Neural progenitor cell (in vitro differentiated cells): ENCODE results near the gene LRRC7. TPM values are rescaled to one million over a fixed set of nuclear protein-coding genes. Genes with fewer than 3 reads are reported as not detected.

Experiments
- DNase-seq: peaks from one replicate; pipeline ENCODE4 v3.0.0-alpha.2; 2016; ENCODE audit warnings: low spot score
- H2AFZ ChIP-seq: fragments of 200-600 bp; sonication (generic); replicated peaks from 2 replicates; pipeline ENCODE4 v1.6.1; 2016; ENCODE audit warnings: antibody characterized with exemption
- H3F3A ChIP-seq: fragments of 200-600 bp; sonication (generic); 2 replicates; pipeline ENCODE4 v1.6.1; 2016; ENCODE audit warnings: antibody characterized with exemption, low read depth
- H3K27ac ChIP-seq: fragments of 200-600 bp; sonication (generic); 2 replicates; pipeline ENCODE4 v1.5.1; 2016; ENCODE audit warnings: mild to moderate bottlenecking
- H3K27me3 ChIP-seq: fragments of 200-600 bp; sonication (generic); 2 replicates; pipeline ENCODE4 v1.6.1; 2016; ENCODE audit warnings: mild to moderate bottlenecking, moderate library complexity
- H3K36me3 ChIP-seq: fragments of 200-600 bp; sonication (generic); 2 replicates; pipeline ENCODE4 v1.5.1; 2016
- H3K4me1 ChIP-seq: fragments of 200-600 bp; sonication (generic); 2 replicates; pipeline ENCODE4 v1.6.1; 2016; ENCODE audit warnings: mixed run types
- H3K4me2 ChIP-seq: fragments of 200-600 bp; sonication (generic); 2 replicates; pipeline ENCODE4 v1.6.1; 2016
- H3K4me3 ChIP-seq: fragments of 200-600 bp; sonication (generic); 2 replicates; pipeline ENCODE4 v1.5.1; 2016
- H3K79me2 ChIP-seq: fragments of 200-600 bp; sonication (generic); 2 replicates; pipeline ENCODE4 v1.6.1; 2016; ENCODE audit warnings: low read depth
- H3K9ac ChIP-seq: fragments of 200-600 bp; sonication (generic); 2 replicates; pipeline ENCODE4 v1.6.1; 2016
- H3K9me3 ChIP-seq: fragments of 200-600 bp; sonication (generic); 2 replicates; pipeline ENCODE4 v1.5.1; 2016; ENCODE audit warnings: low read depth
- H4K20me1 ChIP-seq: fragments of 200-600 bp; sonication (generic); 2 replicates; pipeline ENCODE4 v1.6.1; 2016; ENCODE audit warnings: low read depth
- H3K27ac Mint-ChIP-seq: 3 replicates; pipeline ENCODE4 v1.8.0; 2021; ENCODE audit warnings: mixed read lengths
- H3K27me3 Mint-ChIP-seq: 2 replicates; pipeline ENCODE4 v1.8.0; 2022; ENCODE audit warnings: low read depth, mild to moderate bottlenecking, inconsistent platforms, moderate library complexity, mixed read lengths; ENCODE audit not compliant: insufficient read depth
- H3K36me3 Mint-ChIP-seq: 3 replicates; pipeline ENCODE4 v1.8.0; 2021; ENCODE audit warnings: mixed read lengths
- H3K4me1 Mint-ChIP-seq: 3 replicates; pipeline ENCODE4 v1.8.0; 2021; ENCODE audit warnings: mixed read lengths
- H3K4me3 Mint-ChIP-seq: 3 replicates; pipeline ENCODE4 v1.8.0; 2021; ENCODE audit warnings: mild to moderate bottlenecking, moderate library complexity, mixed read lengths
- H3K9me3 Mint-ChIP-seq: 3 replicates; pipeline ENCODE4 v1.8.0; 2020; ENCODE audit warnings: mixed read lengths
- EZH2 ChIP-seq: fragments of 200-600 bp; sonication (generic); IDR thresholded peaks from 2 replicates; pipeline ENCODE4 v1.6.1; 2017; ENCODE audit warnings: antibody characterized with exemption, mild to moderate bottlenecking, moderate library complexity
- EZH2phosphoT487 ChIP-seq: fragments of 200-600 bp; sonication (generic); IDR thresholded peaks from 2 replicates; pipeline ENCODE4 v1.6.1; 2017; ENCODE audit warnings: antibody characterized with exemption
- total RNA-seq: library from RNA; depleted of rRNA; stranded (reverse); fragments of >200 nt; gene quantifications from 2 replicates; pipeline ENCODE4 v1.2.3, GENCODE V29; 2015; ENCODE audit warnings: low replicate concordance
- TF ChIP-seq, protein P1 (sequence below): fragments of 200-600 bp; sonication (generic); IDR thresholded peaks from 2 replicates; pipeline ENCODE4 v1.5.1; 2017; ENCODE audit warnings: antibody characterized with exemption, mild to moderate bottlenecking

The LRRC7 gene
- total RNA-seq = 0.25 TPM in 1 of 2 replicates, not detected in the other

GRCh38 chr1:69567652-69568420, at the start of gene LRRC7:
LRRC7 (plus strand) TSS chr1:69567922; CDS start chr1:69568640, 718 bp downstream.
- Histone ChIP-seq H3K27me3 (peaks cover 93% of the 10 kb centered on the region), H3K36me3 (no peaks in the 10 kb centered on the region), H2AFZ (peak within 1 kb of the TSS; percentile 77), H3K79me2 (no peaks in the 10 kb centered on the region), H3K27ac (no peak within 1 kb of the TSS), H3K4me1 (peaks cover 20% of the 10 kb centered on the region), H3K9me3 (no peaks in the 10 kb centered on the region), H3K4me2 (peak within 1 kb of the TSS; percentile 90), H3K4me3 (peak within 1 kb of the TSS; percentile 53), H4K20me1 (peaks cover 7% of the 10 kb centered on the region), H3K9ac (no peak within 1 kb of the TSS), H3F3A (peaks cover 8% of the 10 kb centered on the region)
- Mint-ChIP-seq H3K27ac (peak within 1 kb of the TSS; percentile 20), H3K4me3 (peak within 1 kb of the TSS; percentile 92), H3K4me1 (peaks cover 18% of the 10 kb centered on the region), H3K36me3 (no peaks in the 10 kb centered on the region), H3K27me3 (peaks cover 27% of the 10 kb centered on the region), H3K9me3 (no peaks in the 10 kb centered on the region)
- TF ChIP-seq, protein P1, sequence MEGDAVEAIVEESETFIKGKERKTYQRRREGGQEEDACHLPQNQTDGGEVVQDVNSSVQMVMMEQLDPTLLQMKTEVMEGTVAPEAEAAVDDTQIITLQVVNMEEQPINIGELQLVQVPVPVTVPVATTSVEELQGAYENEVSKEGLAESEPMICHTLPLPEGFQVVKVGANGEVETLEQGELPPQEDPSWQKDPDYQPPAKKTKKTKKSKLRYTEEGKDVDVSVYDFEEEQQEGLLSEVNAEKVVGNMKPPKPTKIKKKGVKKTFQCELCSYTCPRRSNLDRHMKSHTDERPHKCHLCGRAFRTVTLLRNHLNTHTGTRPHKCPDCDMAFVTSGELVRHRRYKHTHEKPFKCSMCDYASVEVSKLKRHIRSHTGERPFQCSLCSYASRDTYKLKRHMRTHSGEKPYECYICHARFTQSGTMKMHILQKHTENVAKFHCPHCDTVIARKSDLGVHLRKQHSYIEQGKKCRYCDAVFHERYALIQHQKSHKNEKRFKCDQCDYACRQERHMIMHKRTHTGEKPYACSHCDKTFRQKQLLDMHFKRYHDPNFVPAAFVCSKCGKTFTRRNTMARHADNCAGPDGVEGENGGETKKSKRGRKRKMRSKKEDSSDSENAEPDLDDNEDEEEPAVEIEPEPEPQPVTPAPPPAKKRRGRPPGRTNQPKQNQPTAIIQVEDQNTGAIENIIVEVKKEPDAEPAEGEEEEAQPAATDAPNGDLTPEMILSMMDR = no peak
- no peak for TF ChIP-seq EZH2phosphoT487
- no peak for TF ChIP-seq EZH2
- peak; percentile 70 for DNase-seq

DNA sequence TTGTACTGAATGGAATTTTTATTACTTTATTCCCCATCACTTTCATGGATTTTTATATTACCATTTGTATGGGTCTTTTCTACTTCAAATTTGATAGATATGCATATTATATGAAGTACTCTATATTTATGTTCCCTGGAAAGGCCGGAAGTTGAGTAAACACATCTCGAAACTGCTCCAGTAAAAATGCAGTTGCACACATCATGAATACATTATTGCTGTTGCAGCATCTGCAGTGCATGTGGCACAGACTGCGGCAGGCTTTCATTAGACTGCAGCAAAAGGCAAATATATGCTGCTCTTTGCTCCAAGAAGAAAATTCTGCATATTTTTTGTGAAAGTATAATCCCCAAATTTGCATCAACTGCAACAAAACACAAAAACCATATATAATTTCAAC, 48.7 kb upstream of the LRRC7 start:
- H3K27me3 Mint-ChIP-seq = peaks cover 2% of the 10 kb centered on the region
- H3K4me1 ChIP-seq = no peaks in the 10 kb centered on the region
- no peaks in the 10 kb centered on the region for H3F3A ChIP-seq
- H3K4me2 ChIP-seq = no peak overlapping the region
- no peak overlapping the region for H3K4me3 Mint-ChIP-seq
- no peak overlapping the region for H3K27ac Mint-ChIP-seq
- H2AFZ ChIP-seq = no peak overlapping the region
- no peak overlapping the region for H3K4me3 ChIP-seq
- H3K27ac ChIP-seq = no peak overlapping the region
- no peak overlapping the region for H3K9ac ChIP-seq
- no peaks in the 10 kb centered on the region for H3K9me3 ChIP-seq
- no peaks in the 10 kb centered on the region for H3K79me2 ChIP-seq
- no peaks in the 10 kb centered on the region for H4K20me1 ChIP-seq
- no peaks in the 10 kb centered on the region for H3K9me3 Mint-ChIP-seq
- H3K36me3 ChIP-seq = no peaks in the 10 kb centered on the region
- no peaks in the 10 kb centered on the region for H3K27me3 ChIP-seq
- no peak for DNase-seq
- TF ChIP-seq EZH2 = no peak
- TF ChIP-seq, protein P1 = no peak
- H3K4me1 Mint-ChIP-seq = no peaks in the 10 kb centered on the region
- no peaks in the 10 kb centered on the region for H3K36me3 Mint-ChIP-seq

DNA sequence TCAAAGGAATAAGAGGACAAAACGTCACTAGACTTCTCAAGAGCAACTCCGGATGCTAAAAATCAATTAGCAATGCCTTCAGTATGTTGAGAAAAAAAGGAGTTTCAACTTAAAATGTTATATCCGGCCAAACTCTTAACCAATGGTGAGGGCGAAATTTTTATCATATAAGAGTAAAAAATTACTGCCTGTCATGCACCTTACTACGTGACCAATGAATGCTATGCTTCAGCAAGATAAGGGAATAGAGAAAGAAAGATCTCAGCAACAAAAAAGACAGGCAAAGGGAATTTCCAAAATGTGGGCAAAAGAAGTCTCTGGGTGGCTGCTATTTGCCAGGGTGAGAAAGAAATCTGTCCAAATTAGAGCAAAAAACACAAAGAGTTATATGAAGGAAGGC, 47.4 kb upstream of the LRRC7 start:
- no peaks in the 10 kb centered on the region for H3K9me3 ChIP-seq
- H3K4me1 Mint-ChIP-seq = no peaks in the 10 kb centered on the region

More for the DNA sequence above, 47.4 kb upstream of the LRRC7 start:
- Histone ChIP-seq H3K36me3 (no peaks in the 10 kb centered on the region), H4K20me1 (no peaks in the 10 kb centered on the region), H2AFZ (no peak overlapping the region), H3K4me1 (no peaks in the 10 kb centered on the region), H3K79me2 (no peaks in the 10 kb centered on the region), H3F3A (no peaks in the 10 kb centered on the region), H3K27ac (no peak overlapping the region), H3K27me3 (no peaks in the 10 kb centered on the region), H3K4me2 (no peak overlapping the region), H3K9ac (no peak overlapping the region), H3K4me3 (no peak overlapping the region)
- H3K27ac Mint-ChIP-seq = no peak overlapping the region
- H3K36me3 Mint-ChIP-seq = no peaks in the 10 kb centered on the region
- no peak overlapping the region for H3K4me3 Mint-ChIP-seq
- peaks cover 2% of the 10 kb centered on the region for H3K27me3 Mint-ChIP-seq
- no peaks in the 10 kb centered on the region for H3K9me3 Mint-ChIP-seq
- TF ChIP-seq, protein P1 = no peak
- TF ChIP-seq EZH2 = no peak
- TF ChIP-seq EZH2phosphoT487 = no peak
- no peak for DNase-seq
